Measurements from ENCODE around the gene FMN1.

GRCh38 chr15:33099739-33100138, 94.8 kb downstream of the FMN1 start:
- TF ChIP-seq FOXM1 (IDR thresholded peaks at IDR 0.05; ENCODE audit: borderline replicate concordance) (no peak), BHLHE40 (IDR thresholded peaks at IDR 0.05; ENCODE audit: borderline replicate concordance) (no peak), ZNF384 (IDR thresholded peaks at IDR 0.05) (no peak), FOXK2 (IDR thresholded peaks at IDR 0.05) (no peak)

Measured in HEK293T (cell line).